HepG2 (cell line): Measurements from ENCODE around the gene FOXRED2. TPM values are rescaled to one million over a fixed set of nuclear protein-coding genes. Genes with fewer than 3 reads are reported as not detected.

Experiments used
- ATM ChIP-seq: fragments of 450-650 bp; IDR thresholded peaks from 2 replicates; pipeline ENCODE4 v1.7.1; 2017; ENCODE audit warnings: mild to moderate bottlenecking, borderline replicate concordance
- CBX5 ChIP-seq: sonication (generic); formaldehyde crosslinking; IDR thresholded peaks from 2 replicates; pipeline ENCODE4 v1.4.0; 2020; ENCODE audit warnings: missing genetic modification reagents, borderline replicate concordance
- CEBPG ChIP-seq: IDR thresholded peaks from 2 replicates; pipeline ENCODE4 v1.6.1; 2016
- EHMT2 ChIP-seq: fragments of 200-600 bp; sonication (generic); IDR thresholded peaks from 2 replicates; pipeline ENCODE4 v1.7.0; 2017; ENCODE audit warnings: antibody characterized with exemption, low read depth, low read length, borderline replicate concordance
- FOXA1 ChIP-seq, 2 experiments: fragments of 450-650 bp in 1 of 2; sonication (generic) in 1 of 2; formaldehyde crosslinking in 1 of 2; IDR thresholded peaks; 2 replicates each; pipeline versions ENCODE4 v1.4.0 to v1.6.1; 2016 to 2020; ENCODE audit warnings: missing genetic modification reagents in 1 of 2
- HMGA1 ChIP-seq: sonication (generic); formaldehyde crosslinking; conservative IDR thresholded peaks from 2 replicates; pipeline ENCODE4 v1.4.0; 2020; ENCODE audit warnings: missing genetic modification reagents
- KDM5B ChIP-seq: sonication (generic); formaldehyde crosslinking; IDR thresholded peaks from 2 replicates; pipeline ENCODE4 v1.4.0; 2020; ENCODE audit warnings: missing genetic modification reagents, mild to moderate bottlenecking, borderline replicate concordance
- MAFF ChIP-seq: IDR thresholded peaks from 2 replicates; pipeline ENCODE4 v1.6.1; 2011; ENCODE audit warnings: low read depth, low read length, improper control_type of control experiment
- NR1H2 ChIP-seq: sonication (generic); formaldehyde crosslinking; IDR thresholded peaks from 2 replicates; pipeline ENCODE4 v1.8.1; 2022; ENCODE audit warnings: low read depth, missing genetic modification reagents, borderline replicate concordance
- POLR2G ChIP-seq: fragments of 200-400 bp; formaldehyde crosslinking; IDR thresholded peaks from 2 replicates; pipeline ENCODE4 v1.6.1; 2018; ENCODE audit warnings: mild to moderate bottlenecking, low read depth, low read length, moderate library complexity
- RARG ChIP-seq: sonication (generic); formaldehyde crosslinking; IDR thresholded peaks from 2 replicates; pipeline ENCODE4 v1.4.0; 2020; ENCODE audit warnings: low read depth, mild to moderate bottlenecking, missing genetic modification reagents
- RORA ChIP-seq: sonication (generic); formaldehyde crosslinking; IDR thresholded peaks from 2 replicates; pipeline ENCODE4 v1.5.0; 2020; ENCODE audit warnings: mild to moderate bottlenecking, missing genetic modification reagents, moderate library complexity
- TEAD2 ChIP-seq: sonication (generic); formaldehyde crosslinking; IDR thresholded peaks from 2 replicates; pipeline ENCODE4 v1.9.0; 2021; ENCODE audit warnings: missing genetic modification reagents
- THAP11 ChIP-seq: IDR thresholded peaks from 2 replicates; pipeline ENCODE4 v1.6.1; 2016; ENCODE audit warnings: missing biosample characterization, missing genetic modification reagents
- ZMYM4 ChIP-seq: sonication (generic); formaldehyde crosslinking; IDR thresholded peaks from 2 replicates; pipeline ENCODE4 v1.8.1; 2023; ENCODE audit warnings: mild to moderate bottlenecking, missing genetic modification reagents
- ZNF44 ChIP-seq: sonication (generic); formaldehyde crosslinking; IDR thresholded peaks from 2 replicates; pipeline ENCODE4 v1.5.1; 2020; ENCODE audit warnings: mild to moderate bottlenecking, missing genetic modification reagents
- ZNF446 ChIP-seq: sonication (generic); formaldehyde crosslinking; IDR thresholded peaks from 2 replicates; pipeline ENCODE4 v1.5.0; 2020; ENCODE audit warnings: mild to moderate bottlenecking, missing genetic modification reagents
- ZNF558 ChIP-seq: sonication (generic); formaldehyde crosslinking; IDR thresholded peaks from 2 replicates; pipeline ENCODE4 v1.9.0; 2022; ENCODE audit warnings: mild to moderate bottlenecking, missing genetic modification reagents, borderline replicate concordance
- ZNF562 ChIP-seq: sonication (generic); formaldehyde crosslinking; IDR thresholded peaks from 2 replicates; pipeline ENCODE4 v1.8.0; 2022; ENCODE audit warnings: missing genetic modification reagents, borderline replicate concordance
- ZNF563 ChIP-seq: sonication (generic); formaldehyde crosslinking; IDR thresholded peaks from 2 replicates; pipeline ENCODE4 v1.8.0; 2022; ENCODE audit warnings: mild to moderate bottlenecking, moderate library complexity, missing genetic modification reagents
- polyA plus RNA-seq, 8 experiments: library from polyadenylated mRNA; depleted of rRNA in 3 of 8; stranded (reverse) in 7 of 8; unstranded in 1 of 8; fragments of >200 nt; fragmentation: Illumina TruSeq in 4 of 8; extraction: Trizol in 4 of 8; gene quantifications; 2 replicates each; pipeline versions ENCODE4 v1.2.1 to v1.2.3, GENCODE V29; 2011 to 2016; ENCODE audit warnings: low read depth in 4 of 8, missing spikeins in 1 of 8, mixed read lengths in 1 of 8; ENCODE audit not compliant: insufficient read depth in 1 of 8
- total RNA-seq, 5 experiments: library from RNA; depleted of rRNA; stranded (reverse); fragments of >200 nt; fragmentation: Illumina TruSeq; extraction: Trizol; gene quantifications; 2 replicates each; pipeline ENCODE4 v1.2.3, GENCODE V29; 2016; ENCODE audit warnings: low read depth in 1 of 5
- TF ChIP-seq, protein P1 (sequence below): sonication (generic); formaldehyde crosslinking; IDR thresholded peaks from 2 replicates; pipeline ENCODE4 v1.4.0; 2020; ENCODE audit warnings: low read depth, mild to moderate bottlenecking, missing genetic modification reagents
- TF ChIP-seq, protein P2 (sequence below): sonication (generic); formaldehyde crosslinking; IDR thresholded peaks from 2 replicates; pipeline ENCODE4 v1.4.0; 2020; ENCODE audit warnings: missing genetic modification reagents, borderline replicate concordance
- TF ChIP-seq, protein P3 (sequence below), 2 experiments: sonication (generic) in 1 of 2; formaldehyde crosslinking in 1 of 2; IDR thresholded peaks; 2 replicates each; pipeline versions ENCODE4 v1.4.0 to v1.6.1; 2018 to 2020; ENCODE audit warnings: missing genetic modification reagents in 2 of 2, borderline replicate concordance in 1 of 2, low read depth in 1 of 2, mild to moderate bottlenecking in 1 of 2, missing biosample characterization in 1 of 2
- TF ChIP-seq, protein P4 (sequence below): sonication (generic); formaldehyde crosslinking; conservative IDR thresholded peaks from 2 replicates; pipeline ENCODE4 v1.4.0; 2020; ENCODE audit warnings: missing genetic modification reagents

The FOXRED2 gene
- total and polyA plus RNA-seq, 2 of the 13 experiments (the other 11 are each of a cell fraction or from before 2014, with no cell fraction given) = 9.3 to 28.1 TPM

DNA sequence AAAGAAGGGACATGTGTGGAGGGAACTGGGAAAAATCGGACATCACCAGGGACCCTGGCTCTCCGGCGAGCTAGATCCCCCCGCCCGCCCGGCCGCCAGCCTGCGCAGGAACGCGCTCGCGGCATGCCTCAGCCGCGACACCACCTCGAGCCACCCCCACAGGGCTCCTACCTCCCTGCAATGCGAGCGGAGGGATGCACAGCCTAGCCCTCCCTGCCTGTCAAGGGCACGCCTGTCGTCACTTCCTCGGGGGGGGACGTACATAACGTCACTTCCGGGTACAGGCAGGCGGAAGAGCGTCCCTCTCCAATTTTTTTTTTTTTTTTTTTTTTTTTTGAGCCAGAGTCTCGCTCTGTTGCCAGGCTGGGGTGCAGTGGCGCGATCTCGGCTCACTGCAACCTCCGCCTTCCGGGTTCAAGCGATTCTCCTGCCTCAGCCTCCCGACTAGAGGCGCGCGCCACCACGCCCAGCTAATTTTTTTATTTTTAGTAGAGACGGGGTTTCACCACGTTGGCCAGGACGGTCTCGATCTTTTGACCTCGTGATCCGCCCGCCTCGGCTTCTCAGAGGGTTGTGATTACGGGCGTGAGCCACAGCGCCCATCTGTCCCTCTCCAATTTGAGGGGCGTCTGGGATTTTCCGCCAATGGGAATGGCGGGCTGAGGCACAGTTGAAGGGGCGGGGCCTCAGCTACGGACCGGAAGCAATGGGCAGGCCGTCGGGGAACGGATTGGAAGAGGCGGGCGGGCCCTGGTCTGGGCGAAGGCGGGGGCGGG lies 25.3 kb downstream of the FOXRED2 start, which contains the start of gene TXN2 (continued):
- TF ChIP-seq FOXA1 (IDR thresholded peaks at IDR 0.05) = no peak
- no peak for TF ChIP-seq FOXA1 (CRISPR knock-in tag; IDR thresholded peaks at IDR 0.05)
- TF ChIP-seq THAP11 (CRISPR knock-in tag) = peak; percentile 89
- no peak for TF ChIP-seq EHMT2
- TF ChIP-seq POLR2G = peak; percentile 92
- no peak for TF ChIP-seq HMGA1 (CRISPR knock-in tag)
- no peak for TF ChIP-seq MAFF
- TF ChIP-seq, protein P1, sequence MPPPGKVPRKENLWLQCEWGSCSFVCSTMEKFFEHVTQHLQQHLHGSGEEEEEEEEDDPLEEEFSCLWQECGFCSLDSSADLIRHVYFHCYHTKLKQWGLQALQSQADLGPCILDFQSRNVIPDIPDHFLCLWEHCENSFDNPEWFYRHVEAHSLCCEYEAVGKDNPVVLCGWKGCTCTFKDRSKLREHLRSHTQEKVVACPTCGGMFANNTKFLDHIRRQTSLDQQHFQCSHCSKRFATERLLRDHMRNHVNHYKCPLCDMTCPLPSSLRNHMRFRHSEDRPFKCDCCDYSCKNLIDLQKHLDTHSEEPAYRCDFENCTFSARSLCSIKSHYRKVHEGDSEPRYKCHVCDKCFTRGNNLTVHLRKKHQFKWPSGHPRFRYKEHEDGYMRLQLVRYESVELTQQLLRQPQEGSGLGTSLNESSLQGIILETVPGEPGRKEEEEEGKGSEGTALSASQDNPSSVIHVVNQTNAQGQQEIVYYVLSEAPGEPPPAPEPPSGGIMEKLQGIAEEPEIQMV (CRISPR knock-in tag) = no peak
- no peak for TF ChIP-seq RARG (CRISPR knock-in tag)
- TF ChIP-seq ZNF558 (CRISPR knock-in tag) = peak; percentile 74; the same call in 1 of the 2 replicates
- peak; percentile 79; the same call in 1 of the 2 replicates for TF ChIP-seq KDM5B
- no peak; the same call in 1 of the 2 replicates for TF ChIP-seq CEBPG (CRISPR knock-in tag)
- TF ChIP-seq TEAD2 (CRISPR knock-in tag) = no peak
- TF ChIP-seq, protein P2, sequence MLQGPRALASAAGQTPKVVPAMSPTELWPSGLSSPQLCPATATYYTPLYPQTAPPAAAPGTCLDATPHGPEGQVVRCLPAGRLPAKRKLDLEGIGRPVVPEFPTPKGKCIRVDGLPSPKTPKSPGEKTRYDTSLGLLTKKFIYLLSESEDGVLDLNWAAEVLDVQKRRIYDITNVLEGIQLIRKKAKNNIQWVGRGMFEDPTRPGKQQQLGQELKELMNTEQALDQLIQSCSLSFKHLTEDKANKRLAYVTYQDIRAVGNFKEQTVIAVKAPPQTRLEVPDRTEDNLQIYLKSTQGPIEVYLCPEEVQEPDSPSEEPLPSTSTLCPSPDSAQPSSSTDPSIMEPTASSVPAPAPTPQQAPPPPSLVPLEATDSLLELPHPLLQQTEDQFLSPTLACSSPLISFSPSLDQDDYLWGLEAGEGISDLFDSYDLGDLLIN (CRISPR knock-in tag) = no peak
- no peak for TF ChIP-seq NR1H2 (CRISPR knock-in tag)
- no peak for TF ChIP-seq ZNF446 (CRISPR knock-in tag)
- no peak for TF ChIP-seq ZNF44 (CRISPR knock-in tag)
- TF ChIP-seq ZMYM4 (CRISPR knock-in tag) = no peak
- TF ChIP-seq CBX5 (CRISPR knock-in tag) = peak; percentile 17; the same call in 1 of the 2 replicates
- no peak for TF ChIP-seq ATM
- TF ChIP-seq, protein P3, sequence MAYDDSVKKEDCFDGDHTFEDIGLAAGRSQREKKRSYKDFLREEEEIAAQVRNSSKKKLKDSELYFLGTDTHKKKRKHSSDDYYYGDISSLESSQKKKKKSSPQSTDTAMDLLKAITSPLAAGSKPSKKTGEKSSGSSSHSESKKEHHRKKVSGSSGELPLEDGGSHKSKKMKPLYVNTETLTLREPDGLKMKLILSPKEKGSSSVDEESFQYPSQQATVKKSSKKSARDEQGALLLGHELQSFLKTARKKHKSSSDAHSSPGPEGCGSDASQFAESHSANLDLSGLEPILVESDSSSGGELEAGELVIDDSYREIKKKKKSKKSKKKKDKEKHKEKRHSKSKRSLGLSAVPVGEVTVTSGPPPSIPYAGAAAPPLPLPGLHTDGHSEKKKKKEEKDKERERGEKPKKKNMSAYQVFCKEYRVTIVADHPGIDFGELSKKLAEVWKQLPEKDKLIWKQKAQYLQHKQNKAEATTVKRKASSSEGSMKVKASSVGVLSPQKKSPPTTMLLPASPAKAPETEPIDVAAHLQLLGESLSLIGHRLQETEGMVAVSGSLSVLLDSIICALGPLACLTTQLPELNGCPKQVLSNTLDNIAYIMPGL (CRISPR knock-in tag; IDR thresholded peaks at IDR 0.05; ENCODE audit: borderline replicate concordance in 1 of 2, low read depth in 1 of 2) = peak; percentile 36 to 57; a peak in 2 of 4 replicates
- TF ChIP-seq ZNF562 (CRISPR knock-in tag) = no peak
- TF ChIP-seq, protein P4, sequence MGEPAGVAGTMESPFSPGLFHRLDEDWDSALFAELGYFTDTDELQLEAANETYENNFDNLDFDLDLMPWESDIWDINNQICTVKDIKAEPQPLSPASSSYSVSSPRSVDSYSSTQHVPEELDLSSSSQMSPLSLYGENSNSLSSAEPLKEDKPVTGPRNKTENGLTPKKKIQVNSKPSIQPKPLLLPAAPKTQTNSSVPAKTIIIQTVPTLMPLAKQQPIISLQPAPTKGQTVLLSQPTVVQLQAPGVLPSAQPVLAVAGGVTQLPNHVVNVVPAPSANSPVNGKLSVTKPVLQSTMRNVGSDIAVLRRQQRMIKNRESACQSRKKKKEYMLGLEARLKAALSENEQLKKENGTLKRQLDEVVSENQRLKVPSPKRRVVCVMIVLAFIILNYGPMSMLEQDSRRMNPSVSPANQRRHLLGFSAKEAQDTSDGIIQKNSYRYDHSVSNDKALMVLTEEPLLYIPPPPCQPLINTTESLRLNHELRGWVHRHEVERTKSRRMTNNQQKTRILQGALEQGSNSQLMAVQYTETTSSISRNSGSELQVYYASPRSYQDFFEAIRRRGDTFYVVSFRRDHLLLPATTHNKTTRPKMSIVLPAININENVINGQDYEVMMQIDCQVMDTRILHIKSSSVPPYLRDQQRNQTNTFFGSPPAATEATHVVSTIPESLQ (CRISPR knock-in tag) = no peak; the same call in 1 of the 2 replicates
- TF ChIP-seq ZNF563 = peak; percentile 37; the same call in 1 of the 2 replicates
- TF ChIP-seq RORA (CRISPR knock-in tag) = no peak
